OCI-LY7 (cell line): ENCODE measurements around the gene IGSF11. TPM values are rescaled to one million over a fixed set of nuclear protein-coding genes. Genes with fewer than 3 reads are reported as not detected.

Experiments used
- BruUV-seq: library from RNA; stranded (reverse); fragments of 400-500 nt; replicated peaks from 2 replicates; lab custom pipeline; 2021; lab: Mats Ljungman, UMichigan
- CTCF ChIA-PET: fragments of 300-600 bp; sonication (Branson Sonifier 250); formaldehyde crosslinking; loops from one replicate; lab custom pipeline; 2022; ENCODE audit warnings: antibody characterized with exemption; ENCODE audit not compliant: unreplicated experiment; lab: Charles Lee
- POLR2A ChIA-PET: fragments of 300-600 bp; sonication (Branson Sonifier 250); formaldehyde crosslinking; loops from one replicate; lab custom pipeline; 2022; ENCODE audit warnings: antibody characterized with exemption; lab: Charles Lee
- DNase-seq: peaks from one replicate; pipeline ENCODE4 v3.0.0-alpha.2; 2015; ENCODE audit warnings: low spot score
- H2AFZ ChIP-seq: fragments of 200-600 bp; sonication (generic), shearing (Covaris generic); 2 replicates; pipeline ENCODE4 v1.6.1; 2014; ENCODE audit warnings: mild to moderate bottlenecking, antibody characterized with exemption, low read length, moderate library complexity
- H3K27ac ChIP-seq: fragments of 200-600 bp; sonication (generic); 2 replicates; pipeline ENCODE4 v1.5.1; 2014; ENCODE audit warnings: mixed run types, low read depth, mild to moderate bottlenecking, moderate library complexity, low read length, inconsistent platforms; ENCODE audit not compliant: poor library complexity, severe bottlenecking
- H3K36me3 ChIP-seq: fragments of 200-600 bp; sonication (generic); 2 replicates; pipeline ENCODE4 v1.6.1; 2014; ENCODE audit warnings: mild to moderate bottlenecking, antibody characterized with exemption, low read length, moderate library complexity, mixed read lengths; ENCODE audit not compliant: insufficient read depth
- H3K4me1 ChIP-seq: fragments of 200-600 bp; sonication (generic); 2 replicates; pipeline ENCODE4 v1.5.1; 2014; ENCODE audit warnings: mild to moderate bottlenecking, low read length; ENCODE audit not compliant: insufficient read depth, poor library complexity, severe bottlenecking
- H3K4me2 ChIP-seq: fragments of 200-600 bp; sonication (generic); 2 replicates; pipeline ENCODE4 v1.6.1; 2014; ENCODE audit warnings: mild to moderate bottlenecking, low read length
- H3K4me3 ChIP-seq: fragments of 200-600 bp; sonication (generic); 2 replicates; pipeline ENCODE4 v1.5.1; 2014; ENCODE audit warnings: mild to moderate bottlenecking, low read depth, low read length; ENCODE audit not compliant: poor library complexity, severe bottlenecking
- H3K79me2 ChIP-seq: fragments of 200-600 bp; sonication (generic); 2 replicates; pipeline ENCODE4 v1.6.1; 2016; ENCODE audit warnings: low read depth, mild to moderate bottlenecking, low read length, moderate library complexity, mixed read lengths; ENCODE audit not compliant: insufficient read depth
- H3K9me2 ChIP-seq: fragments of 200-600 bp; sonication (generic); 2 replicates; pipeline ENCODE4 v1.6.1; 2016; ENCODE audit warnings: mild to moderate bottlenecking, low read length, mixed read lengths; ENCODE audit not compliant: insufficient read depth
- H3K9me3 ChIP-seq: fragments of 200-600 bp; sonication (generic); 2 replicates; pipeline ENCODE4 v1.6.1; 2014; ENCODE audit warnings: mild to moderate bottlenecking, mixed run types, low read length, mixed read lengths
- H4K20me1 ChIP-seq: fragments of 200-600 bp; sonication (generic); 2 replicates; pipeline ENCODE4 v1.6.1; 2014; ENCODE audit warnings: mild to moderate bottlenecking, antibody characterized with exemption, low read length, moderate library complexity, mixed read lengths; ENCODE audit not compliant: insufficient read depth
- EZH2phosphoT487 ChIP-seq: fragments of 200-600 bp; sonication (generic); IDR thresholded peaks from 2 replicates; pipeline ENCODE4 v1.6.1; 2018; ENCODE audit warnings: low read depth, borderline replicate concordance, mild to moderate bottlenecking, mixed run types, antibody characterized with exemption, low read length, moderate library complexity, mixed read lengths
- intact Hi-C: fragments of 100-400 bp; cut with micrococcal nuclease; formaldehyde crosslinking; loops from one replicate; pipeline ENCODE4 v1.10.0; 2022; ENCODE audit not compliant: unreplicated experiment
- total RNA-seq, 2 experiments: library from RNA; depleted of rRNA in 1 of 2; stranded (reverse); fragments of >200 nt in 1 of 2; shearing (Covaris generic) in 1 of 2; gene quantifications; 2 replicates each; pipeline ENCODE4 v1.2.3, GENCODE V29; 2014 to 2022
- TF ChIP-seq, protein P1 (sequence below): fragments of 200-600 bp; sonication (generic); conservative IDR thresholded peaks from 2 replicates; pipeline ENCODE4 v1.5.1; 2014; ENCODE audit warnings: mild to moderate bottlenecking, antibody characterized with exemption, low read length, moderate library complexity, mixed read lengths

The IGSF11 gene
- total RNA-seq, 2 experiments from 2014 or later = not detected

DNA sequence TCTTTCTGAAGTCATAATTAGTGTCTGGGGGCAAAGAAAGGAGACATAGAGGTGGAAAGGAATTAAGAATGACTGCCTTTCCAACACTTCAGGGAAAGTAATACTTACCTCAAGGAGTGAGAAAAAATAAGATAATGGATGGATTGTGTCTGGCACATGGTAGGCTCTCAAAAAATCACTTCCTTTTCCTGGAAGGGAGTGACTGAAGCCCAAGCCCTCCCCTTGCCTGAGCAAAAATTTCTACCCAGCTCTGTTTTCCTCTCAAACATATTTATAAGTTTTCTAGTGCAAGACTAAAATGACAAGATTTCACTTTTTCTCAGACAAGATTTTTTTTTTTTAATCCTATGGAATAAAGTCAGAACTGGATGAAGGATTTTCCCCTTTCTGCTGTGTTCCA lies 145.0 kb downstream of the IGSF11 start:
- no peak overlapping the region for H3K4me2 ChIP-seq
- H3K4me3 ChIP-seq = no peak overlapping the region
- H3K79me2 ChIP-seq = no peaks in the 10 kb centered on the region
- no peaks in the 10 kb centered on the region for H3K36me3 ChIP-seq
- no TSS peak for BruUV-seq
- no peak for DNase-seq
- no peak for TF ChIP-seq EZH2phosphoT487
- TF ChIP-seq, protein P1, sequence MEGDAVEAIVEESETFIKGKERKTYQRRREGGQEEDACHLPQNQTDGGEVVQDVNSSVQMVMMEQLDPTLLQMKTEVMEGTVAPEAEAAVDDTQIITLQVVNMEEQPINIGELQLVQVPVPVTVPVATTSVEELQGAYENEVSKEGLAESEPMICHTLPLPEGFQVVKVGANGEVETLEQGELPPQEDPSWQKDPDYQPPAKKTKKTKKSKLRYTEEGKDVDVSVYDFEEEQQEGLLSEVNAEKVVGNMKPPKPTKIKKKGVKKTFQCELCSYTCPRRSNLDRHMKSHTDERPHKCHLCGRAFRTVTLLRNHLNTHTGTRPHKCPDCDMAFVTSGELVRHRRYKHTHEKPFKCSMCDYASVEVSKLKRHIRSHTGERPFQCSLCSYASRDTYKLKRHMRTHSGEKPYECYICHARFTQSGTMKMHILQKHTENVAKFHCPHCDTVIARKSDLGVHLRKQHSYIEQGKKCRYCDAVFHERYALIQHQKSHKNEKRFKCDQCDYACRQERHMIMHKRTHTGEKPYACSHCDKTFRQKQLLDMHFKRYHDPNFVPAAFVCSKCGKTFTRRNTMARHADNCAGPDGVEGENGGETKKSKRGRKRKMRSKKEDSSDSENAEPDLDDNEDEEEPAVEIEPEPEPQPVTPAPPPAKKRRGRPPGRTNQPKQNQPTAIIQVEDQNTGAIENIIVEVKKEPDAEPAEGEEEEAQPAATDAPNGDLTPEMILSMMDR = no peak
- no peak overlapping the region for H3K27ac ChIP-seq
- H3K4me1 ChIP-seq = no peaks in the 10 kb centered on the region
- H4K20me1 ChIP-seq = no peaks in the 10 kb centered on the region
- CTCF ChIA-PET = no interaction called here
- H3K9me2 ChIP-seq = no peaks in the 10 kb centered on the region
- POLR2A ChIA-PET = no interaction called here
- intact Hi-C loops = loop anchor here (10.0 kb wide), 1 partner anchor 465 kb away; no protein-coding TSS in a partner anchor
- no peak overlapping the region for H2AFZ ChIP-seq
- H3K9me3 ChIP-seq = no peaks in the 10 kb centered on the region

DNA sequence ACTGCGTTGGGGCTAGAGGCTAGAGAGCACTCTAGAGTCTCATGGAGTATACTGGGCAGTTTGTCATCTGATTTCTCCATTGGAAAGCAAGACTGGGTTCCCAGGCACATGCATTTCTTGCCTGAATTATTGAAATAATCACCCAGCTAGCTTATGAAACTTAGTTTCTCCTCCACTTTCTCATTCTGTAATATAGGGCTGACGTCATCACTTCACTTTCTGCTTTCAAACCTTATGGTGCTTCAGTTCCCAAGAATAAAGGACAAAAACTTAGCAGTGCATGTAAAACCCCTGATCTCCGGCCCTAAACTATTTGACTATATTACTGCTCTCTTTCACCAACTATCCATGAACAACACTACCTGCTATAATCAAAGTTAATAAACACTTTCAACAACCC lies 147.9 kb downstream of the IGSF11 start:
- intact Hi-C loops = loop anchor here (10.0 kb wide), 1 partner anchor 468 kb away; no protein-coding TSS in a partner anchor
- H4K20me1 ChIP-seq = no peaks in the 10 kb centered on the region
- no peak overlapping the region for H3K4me3 ChIP-seq
- no peaks in the 10 kb centered on the region for H3K4me1 ChIP-seq
- H3K36me3 ChIP-seq = no peaks in the 10 kb centered on the region
- no TSS peak for BruUV-seq
- TF ChIP-seq, protein P1 = no peak
- TF ChIP-seq EZH2phosphoT487 = no peak
- no peak overlapping the region for H3K27ac ChIP-seq
- no peaks in the 10 kb centered on the region for H3K9me2 ChIP-seq
- H2AFZ ChIP-seq = no peak overlapping the region
- no peak overlapping the region for H3K4me2 ChIP-seq
- H3K9me3 ChIP-seq = no peaks in the 10 kb centered on the region
- no peak for DNase-seq
- H3K79me2 ChIP-seq = no peaks in the 10 kb centered on the region
- CTCF ChIA-PET = no interaction called here
- POLR2A ChIA-PET = no interaction called here

DNA sequence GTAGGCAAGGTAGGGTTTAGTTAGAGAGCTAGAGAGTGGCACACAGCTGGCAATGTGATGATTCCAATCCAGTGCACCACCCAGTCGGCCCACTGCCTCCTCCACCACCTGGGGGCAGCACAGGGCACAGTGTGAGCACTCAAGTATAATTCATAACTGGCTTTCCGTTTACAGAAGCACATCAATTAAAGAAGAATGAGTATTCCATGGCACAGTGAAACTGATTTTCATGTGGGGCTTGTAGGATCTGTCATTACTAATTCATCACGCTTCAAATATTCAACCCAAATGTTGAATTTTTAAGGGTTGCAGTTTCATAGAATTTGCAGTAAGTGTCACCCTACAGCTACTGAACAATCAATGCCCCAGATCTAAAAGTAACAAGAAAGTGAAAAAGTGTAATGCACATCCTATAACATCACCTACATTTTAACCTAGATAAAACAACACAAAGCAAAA lies 149.9 kb downstream of the IGSF11 start:
- H3K27ac ChIP-seq = no peak overlapping the region
- H3K9me2 ChIP-seq = no peaks in the 10 kb centered on the region
- H3K79me2 ChIP-seq = no peaks in the 10 kb centered on the region
- peak; percentile 55 for DNase-seq
- no TSS peak for BruUV-seq
- CTCF ChIA-PET = interaction anchor here (1.7 kb wide), 1 partner anchor 357 kb away, joined by 7 read pairs; no protein-coding TSS in a partner anchor
- no peaks in the 10 kb centered on the region for H3K9me3 ChIP-seq
- no peak overlapping the region for H3K4me2 ChIP-seq
- no peaks in the 10 kb centered on the region for H3K36me3 ChIP-seq
- intact Hi-C loops = loop anchor here (1.0 to 10.0 kb wide), 3 partner anchors 214 to 470 kb away; partner anchors contain the start of gene B4GALT4
- no peak for TF ChIP-seq EZH2phosphoT487
- TF ChIP-seq, protein P1 = peak; percentile 94
- H4K20me1 ChIP-seq = no peaks in the 10 kb centered on the region
- POLR2A ChIA-PET = interaction anchor here (0.7 to 1.0 kb wide), 3 partner anchors 13 to 215 kb away, joined by 3 to 4 read pairs (median 3); no protein-coding TSS in a partner anchor
- H2AFZ ChIP-seq = no peak overlapping the region
- H3K4me1 ChIP-seq = no peaks in the 10 kb centered on the region
- no peak overlapping the region for H3K4me3 ChIP-seq
